HCT116 (cell line): ENCODE data around the gene FKBP1A. TPM values are rescaled to one million over a fixed set of nuclear protein-coding genes. Genes with fewer than 3 reads are reported as not detected.
A peak's percentile ranks its signal among the peaks of the same experiment; 100 is the strongest.
"Not testable (repeated sequence)": the region's sequence is repeated elsewhere in the genome, so short reads cannot be mapped to it uniquely, and the experiment has no call there.

Source experiments
- ATAC-seq: fragments of 200-7000 bp; cut with Tn5 transposase; 2 replicates; pipeline ENCODE4 v1.9.1; 2020; ENCODE audit warnings: mild to moderate bottlenecking, moderate library complexity
- BruUV-seq: library from RNA; stranded (reverse); fragments of 400-500 nt; replicated peaks from 2 replicates; lab custom pipeline; 2021; lab: Mats Ljungman, UMichigan
- CTCF ChIA-PET: fragments of 300-600 bp; sonication (Branson Sonifier 250); formaldehyde crosslinking; loops from one replicate; lab custom pipeline; 2021; ENCODE audit warnings: antibody characterized with exemption; lab: Charles Lee
- POLR2A ChIA-PET: fragments of 300-600, 350-600 bp; sonication (Branson Sonifier 250); formaldehyde crosslinking; loops from one replicate; lab custom pipeline; 2021; ENCODE audit warnings: antibody characterized with exemption; lab: Charles Lee
- RAD21 ChIA-PET, 2 experiments: fragments of 300-600 bp; sonication (Branson Sonifier 250); formaldehyde crosslinking; loops; one replicate each; lab custom pipeline; 2023; ENCODE audit warnings: low total read pairs in 2 of 2; ENCODE audit not compliant: uncharacterized antibody in 2 of 2, unreplicated experiment in 2 of 2, low non-redundant PET in 1 of 2; lab: Charles Lee
- DNase-seq: peaks from one replicate; pipeline ENCODE4 v3.0.0-alpha.2; 2010; ENCODE audit warnings: low read depth, low spot score
- H2AFZ ChIP-seq: fragments of 200-600 bp; shearing (Covaris generic), sonication (generic); 2 replicates; pipeline ENCODE4 v1.6.1; 2017; ENCODE audit warnings: low read depth, mixed run types, mixed read lengths, antibody characterized with exemption, low read length; ENCODE audit not compliant: poor library complexity, severe bottlenecking
- H3K27ac ChIP-seq: 2 replicates; pipeline ENCODE4 v1.5.1; 2012; ENCODE audit warnings: low read depth, low read length
- H3K27me3 ChIP-seq: fragments of 200-600 bp; sonication (generic); 2 replicates; pipeline ENCODE4 v1.6.1; 2016; ENCODE audit warnings: mixed run types, low read length, mixed read lengths; ENCODE audit not compliant: insufficient read depth
- H3K36me3 ChIP-seq, 2 experiments: fragments of 200-500 bp in 1 of 2; fragments of 200-600 bp in 1 of 2; sonication (Bioruptor generic) in 1 of 2; sonication (generic) in 1 of 2; 2 replicates each; pipeline versions ENCODE4 v1.5.1 to v1.6.1; 2014 to 2016; ENCODE audit warnings: low read length in 2 of 2, inconsistent platforms in 1 of 2, mixed read lengths in 1 of 2, mixed run types in 1 of 2; ENCODE audit not compliant: insufficient read depth in 2 of 2, control insufficient read depth in 1 of 2
- H3K4me1 ChIP-seq, 2 experiments: fragments of 200-600 bp in 1 of 2; sonication (generic) in 1 of 2; 2 replicates each; pipeline versions ENCODE4 v1.5.1 to v1.6.1; 2012 to 2017; ENCODE audit warnings: low read length in 2 of 2, inconsistent platforms in 1 of 2, mild to moderate bottlenecking in 1 of 2, mixed read lengths in 1 of 2, mixed run types in 1 of 2, moderate library complexity in 1 of 2; ENCODE audit not compliant: insufficient read depth in 2 of 2, control insufficient read depth in 1 of 2
- H3K4me2 ChIP-seq: fragments of 200-600 bp; sonication (generic); 2 replicates; pipeline ENCODE4 v1.6.1; 2017; ENCODE audit warnings: mixed run types, low read length, mixed read lengths
- H3K4me3 ChIP-seq, 2 experiments: fragments of 200-600 bp in 1 of 2; sonication (generic) in 1 of 2; replicated peaks in 1 of 2; 2 replicates each; pipeline ENCODE4 v1.5.1; 2011 to 2016; ENCODE audit warnings: low read length in 2 of 2, control low read depth in 1 of 2, low read depth in 1 of 2, mild to moderate bottlenecking in 1 of 2, mixed read lengths in 1 of 2, mixed run types in 1 of 2
- H3K79me2 ChIP-seq: fragments of 200-600 bp; sonication (generic); 2 replicates; pipeline ENCODE4 v1.6.1; 2017; ENCODE audit warnings: mild to moderate bottlenecking, mixed run types, low read length, moderate library complexity, mixed read lengths; ENCODE audit not compliant: insufficient read depth
- H3K9ac ChIP-seq: fragments of 200-600 bp; sonication (generic); 2 replicates; pipeline ENCODE4 v1.6.1; 2016; ENCODE audit warnings: low read length, mixed read lengths
- H3K9me2 ChIP-seq: fragments of 200-600 bp; sonication (generic), shearing (Covaris generic); 2 replicates; pipeline ENCODE4 v1.6.1; 2017; ENCODE audit warnings: mixed run types, mild to moderate bottlenecking, moderate library complexity; ENCODE audit not compliant: insufficient read depth
- H3K9me3 ChIP-seq, 2 experiments: fragments of 200-500 bp in 1 of 2; fragments of 200-600 bp in 1 of 2; sonication (Bioruptor generic) in 1 of 2; sonication (generic) in 1 of 2; 2 replicates each; pipeline ENCODE4 v1.6.1; 2014 to 2017; ENCODE audit warnings: low read length in 2 of 2, mixed read lengths in 2 of 2, inconsistent platforms in 1 of 2, low read depth in 1 of 2, mild to moderate bottlenecking in 1 of 2, mixed run types in 1 of 2, moderate library complexity in 1 of 2; ENCODE audit not compliant: control insufficient read depth in 1 of 2, insufficient read depth in 1 of 2
- H4K20me1 ChIP-seq: fragments of 200-600 bp; sonication (generic), shearing (Covaris generic); 2 replicates; pipeline ENCODE4 v1.6.1; 2017; ENCODE audit warnings: mixed run types, mild to moderate bottlenecking, moderate library complexity; ENCODE audit not compliant: insufficient read depth
- CEBPB ChIP-seq: IDR thresholded peaks from 2 replicates; pipeline ENCODE4 v1.6.1; 2012; ENCODE audit warnings: low read depth
- CTCF ChIP-seq, 3 experiments: fragments of 200-600 bp in 1 of 3; sonication (generic) in 1 of 3; IDR thresholded peaks in 2 of 3; conservative IDR thresholded peaks in 1 of 3; 2 replicates each; pipeline ENCODE4 v1.5.1; 2012 to 2017; ENCODE audit warnings: low read depth in 2 of 3, low read length in 2 of 3, antibody characterized with exemption in 1 of 3, borderline replicate concordance in 1 of 3, control low read depth in 1 of 3, mild to moderate bottlenecking in 1 of 3, mixed read lengths in 1 of 3, mixed run types in 1 of 3, moderate library complexity in 1 of 3; ENCODE audit not compliant: insufficient read depth in 1 of 3
- TCF7L2 ChIP-seq: IDR thresholded peaks from 2 replicates; pipeline ENCODE4 v1.7.0; 2011; ENCODE audit warnings: borderline replicate concordance, inconsistent platforms; ENCODE audit not compliant: insufficient read depth, insufficient read length; ENCODE audit errors: extremely low read depth
- intact Hi-C: fragments of 100-400 bp; cut with micrococcal nuclease; formaldehyde crosslinking; loops from 2 replicates; pipeline ENCODE4 v1.10.0; 2022
- total RNA-seq: library from RNA; stranded (reverse); gene quantifications from one replicate; pipeline ENCODE4 v1.2.1, GENCODE V29; 2021; ENCODE audit not compliant: unreplicated experiment

The FKBP1A gene
- total RNA-seq, 1 experiment from 2014 or later: 259 TPM

- no peak overlapping the region for H3K27ac ChIP-seq
- ATAC-seq (no peak), DNase-seq (no peak)
- H4K20me1 ChIP-seq: no peaks in the 10 kb centered on the region
- no peak overlapping the region for H2AFZ ChIP-seq
- H3K4me2 ChIP-seq: no peak overlapping the region
- H3K4me1 ChIP-seq: peaks cover 0 to 5% of the 10 kb centered on the region in 2 experiments; a peak in 1 of 4 replicates
- no peak overlapping the region for H3K4me3 ChIP-seq
- H3K27me3 ChIP-seq: no peaks in the 10 kb centered on the region
- TF ChIP-seq TCF7L2 (no peak), CEBPB (no peak)
- H3K9me3 ChIP-seq: no peaks in the 10 kb centered on the region
- 0 out of 4 replicates have a peak, but pooled peaks cover 0 to 3% of the 10 kb centered on the region in 2 experiments for H3K36me3 ChIP-seq
- CTCF ChIA-PET: no interaction called here
- POLR2A ChIA-PET: no interaction called here
- intact Hi-C loops: no loop called here
- BruUV-seq: no TSS peak
- no peak overlapping the region for H3K9ac ChIP-seq
- RAD21 ChIA-PET: no interaction called here
- H3K79me2 ChIP-seq: peaks cover 22% of the 10 kb centered on the region; the same call in 1 of the 2 replicates
- H3K9me2 ChIP-seq: no peaks in the 10 kb centered on the region
Measured at GRCh38 chr20:1345030-1345755, 47.7 kb downstream of the FKBP1A start.

- BruUV-seq, H3K9ac ChIP-seq, RAD21 ChIA-PET, H3K27me3 ChIP-seq, H3K4me1 ChIP-seq, H3K9me2 ChIP-seq, H3K4me2 ChIP-seq, H3K36me3 ChIP-seq: not testable (repeated sequence)
- CTCF ChIA-PET: interaction anchor here (0.7 kb wide), 1 partner anchor 9 kb away, joined by 3 read pairs; no protein-coding TSS in a partner anchor
- peaks cover 14% of the 10 kb centered on the region; the same call in 1 of the 2 replicates for H3K79me2 ChIP-seq
- TF ChIP-seq CTCF (IDR thresholded peaks at IDR 0.05 in 2 of 3, conservative IDR thresholded peaks at IDR 0.05 in 1 of 3; ENCODE audit: borderline replicate concordance in 1 of 3, insufficient read depth in 1 of 3, low read depth in 2 of 3, low read length in 2 of 3): peak in 1 of 3 experiments; percentile 37; a peak in 2 of 6 replicates
- TF ChIP-seq, all 23 proteins: peak for 1; not testable (repeated sequence) for 22
- H4K20me1 ChIP-seq, POLR2A ChIA-PET, H3K27ac ChIP-seq, H3K4me3 ChIP-seq, H3K9me3 ChIP-seq, DNase-seq, H2AFZ ChIP-seq, intact Hi-C loops: not testable (repeated sequence)
- peak; percentile 46; the same call in 1 of the 2 replicates for ATAC-seq
Measured at GRCh38 chr20:1343446-1344124, 49.3 kb downstream of the FKBP1A start.
